Stimulated activated CD4-positive, alpha-beta T cell treated with anti-CD3 and anti-CD28 coated beads, Interleukin-12 subunit alpha, Interleukin-12 subunit beta, amount 100 ng/mL, for 4 hours (primary cell): ENCODE results near the gene RGS10.
"Not testable (repeated sequence)": the region's sequence is repeated elsewhere in the genome, so short reads cannot be mapped to it uniquely, and the experiment has no call there.

Source experiments
- DNase-seq: peaks from one replicate; pipeline ENCODE4 v3.0.0-alpha.2; 2020

RGS10 gene

DNA sequence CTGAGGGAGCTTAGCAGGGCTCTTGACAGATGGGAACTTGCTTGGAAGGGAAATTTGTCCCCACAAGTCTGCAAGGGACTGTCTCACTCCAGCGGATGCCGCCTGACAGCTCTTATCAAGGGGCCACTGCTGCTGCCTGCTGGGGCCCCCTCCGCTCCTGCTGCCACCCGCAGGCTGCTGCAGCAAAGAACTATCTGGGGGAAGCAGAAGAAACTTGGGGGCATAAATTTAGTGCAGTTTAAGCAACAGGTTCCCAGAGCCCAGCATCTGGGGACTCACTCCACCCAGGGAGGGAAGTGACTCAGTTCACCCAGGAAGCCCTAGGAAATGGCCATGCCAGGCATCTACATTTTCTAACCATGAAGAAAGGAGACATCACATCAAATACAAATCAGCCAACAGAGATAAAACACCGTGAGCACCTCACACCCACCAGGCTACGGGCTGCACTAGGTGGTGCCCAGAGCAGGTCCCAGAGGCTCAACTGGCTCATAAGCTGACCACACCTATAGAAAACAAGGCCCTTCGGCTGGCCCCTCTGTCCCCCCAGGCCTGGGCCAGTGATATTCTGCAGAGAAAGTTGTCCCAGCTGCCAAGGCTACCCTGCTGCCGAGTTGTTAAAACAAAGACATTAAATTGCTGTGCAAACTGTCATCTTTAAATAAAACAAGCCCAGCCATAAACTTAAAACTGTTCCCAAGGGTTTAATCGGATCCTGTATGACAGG, 3.7 kb downstream of the RGS10 start:
- DNase-seq: no peak

DNA sequence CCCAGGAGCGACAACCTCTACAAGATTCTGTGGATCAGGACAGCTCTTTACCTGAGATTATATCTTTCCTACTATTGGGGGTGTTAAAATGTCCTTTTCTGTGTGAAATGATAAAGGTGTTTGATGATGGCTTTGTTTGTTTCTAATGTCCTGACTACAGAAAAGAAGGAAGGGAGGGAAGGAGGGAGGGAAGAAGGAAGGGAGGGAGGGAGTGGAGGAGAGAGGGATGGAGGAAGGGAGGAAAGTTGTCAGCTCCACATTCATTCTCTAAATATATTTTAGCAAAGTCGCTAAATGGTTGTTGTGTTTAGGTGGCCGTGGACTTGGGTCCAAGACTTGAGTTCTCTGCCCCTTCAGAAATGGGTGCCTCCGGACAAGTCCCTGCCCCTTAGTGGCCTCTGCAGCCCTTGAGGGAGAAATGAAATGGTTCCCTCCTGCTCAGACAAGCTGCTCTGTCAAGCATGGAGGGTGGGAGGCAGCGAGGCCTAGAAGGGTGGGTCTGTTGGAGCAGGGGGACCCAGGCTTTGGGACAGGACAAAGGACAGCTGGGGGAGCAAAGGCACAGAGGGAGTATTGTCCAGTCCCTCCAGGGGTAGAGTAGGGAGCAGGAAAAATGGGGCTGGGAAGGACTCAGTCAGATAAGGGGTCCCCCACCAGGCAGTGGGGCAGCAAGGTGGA, 4.4 kb downstream of the RGS10 start:
- DNase-seq: no peak

DNA sequence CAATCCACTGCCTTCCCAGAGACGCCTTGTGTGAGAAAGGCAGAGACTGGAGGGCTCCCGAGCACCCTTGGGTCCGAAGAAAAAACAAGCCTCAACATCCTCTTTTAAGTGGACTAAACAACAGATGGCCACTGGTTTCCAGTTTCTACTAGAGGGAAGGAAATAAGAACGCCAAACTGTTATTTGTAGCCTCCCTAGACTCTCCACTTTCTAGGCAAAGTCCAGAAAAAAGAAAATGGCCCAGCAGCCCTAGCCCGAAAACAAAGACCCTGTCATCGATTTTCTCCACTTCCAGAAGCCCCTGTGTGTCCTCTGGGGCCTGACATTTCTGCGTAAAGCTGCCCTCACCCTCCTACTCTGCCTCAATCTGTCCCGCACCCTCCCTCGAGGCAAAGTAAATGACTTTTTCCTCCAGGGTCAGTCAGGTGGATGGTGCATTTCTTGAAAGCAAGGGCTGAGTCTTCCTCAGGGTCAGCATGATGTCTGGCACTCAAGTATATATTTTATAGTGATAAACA, 6.0 kb downstream of the RGS10 start:
- no peak for DNase-seq

DNA sequence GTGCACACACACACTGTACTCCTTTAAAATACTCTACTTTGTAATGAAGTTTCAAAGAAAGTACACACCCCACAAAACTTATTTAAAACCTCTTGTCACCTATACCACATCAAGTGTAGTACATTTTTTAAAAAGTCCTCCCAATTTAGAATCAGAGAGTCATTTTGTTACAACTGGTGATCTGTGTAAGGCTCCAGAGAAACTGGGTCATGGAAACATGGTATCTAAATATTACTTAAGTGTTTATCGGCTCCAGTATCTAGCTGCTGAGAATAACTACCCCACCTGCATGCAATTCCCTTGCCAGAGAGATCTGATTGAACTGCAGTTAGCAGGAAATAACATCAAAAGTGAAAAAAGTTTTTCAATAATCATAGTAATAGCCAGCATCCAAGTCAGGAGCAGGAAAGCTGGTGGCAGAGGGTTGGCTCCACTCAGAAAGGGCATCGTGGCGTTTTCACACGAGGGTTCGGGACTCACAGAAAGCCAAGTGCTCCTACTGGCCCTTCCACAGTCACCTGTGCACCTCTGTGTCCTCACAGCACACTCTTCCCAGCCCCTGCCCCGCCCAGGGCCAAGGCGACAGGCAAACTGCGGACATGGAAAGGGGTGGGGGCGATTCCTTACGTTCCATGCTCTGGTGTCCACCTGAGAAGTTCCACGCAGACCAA, 6.5 kb downstream of the RGS10 start:
- DNase-seq: no peak

DNA sequence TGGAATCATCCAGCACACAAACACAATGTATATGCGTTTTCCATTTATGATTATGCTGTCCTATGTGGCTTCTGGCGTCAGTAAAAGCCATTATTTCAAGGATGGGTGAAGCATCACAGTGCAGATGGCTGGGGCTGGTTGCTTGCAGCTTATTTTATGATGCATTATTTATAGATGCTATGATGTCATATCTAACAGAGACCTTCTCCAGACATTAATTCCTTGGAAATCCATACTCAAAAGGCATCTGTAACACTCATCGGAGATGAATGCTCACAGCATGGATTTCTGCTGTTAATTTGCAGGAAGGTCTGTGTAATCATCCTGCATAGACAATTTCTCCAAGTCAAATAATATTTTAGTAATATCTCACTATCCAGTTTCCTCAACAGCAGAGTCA, 7.2 kb downstream of the RGS10 start:
- DNase-seq: no peak

DNA sequence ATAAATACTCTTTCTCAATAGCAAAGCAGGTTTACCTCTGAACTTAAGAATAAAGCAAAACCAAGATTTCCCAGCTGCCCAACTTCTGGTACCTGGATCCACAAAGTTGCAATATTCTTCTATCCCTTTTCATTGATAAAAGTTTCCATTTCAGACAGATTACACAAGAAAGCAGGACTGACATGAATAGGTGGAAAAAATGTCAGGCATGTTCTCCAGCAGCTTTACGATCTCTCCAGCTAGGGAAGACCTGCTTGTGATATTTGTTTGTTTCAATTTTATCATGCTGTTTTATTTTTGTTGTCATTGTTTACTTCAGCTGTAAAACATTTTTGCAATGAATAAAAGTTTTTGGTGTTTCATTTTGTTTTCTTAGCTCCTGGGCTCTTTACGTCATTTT, 9.0 kb downstream of the RGS10 start:
- no peak for DNase-seq

DNA sequence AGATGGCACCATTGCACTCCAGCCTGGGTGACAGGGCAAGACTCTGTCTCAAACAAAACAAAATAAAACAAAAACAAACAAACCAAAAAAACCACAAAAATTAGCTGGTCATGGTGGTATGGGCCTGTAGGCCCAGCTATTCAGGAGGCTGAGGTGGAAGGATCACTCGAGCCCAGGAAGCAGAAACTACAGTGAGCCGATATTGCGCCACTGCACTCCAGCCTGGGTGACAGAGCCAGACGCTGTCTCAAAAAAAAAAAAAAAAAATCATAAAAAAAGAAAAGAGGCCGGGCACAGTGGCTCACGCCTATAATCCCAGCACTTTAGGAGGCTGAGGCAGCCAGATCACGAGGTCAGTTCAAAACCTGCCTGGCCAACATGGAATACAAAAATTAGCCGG, 9.7 kb downstream of the RGS10 start:
- DNase-seq: not testable (repeated sequence)

DNA sequence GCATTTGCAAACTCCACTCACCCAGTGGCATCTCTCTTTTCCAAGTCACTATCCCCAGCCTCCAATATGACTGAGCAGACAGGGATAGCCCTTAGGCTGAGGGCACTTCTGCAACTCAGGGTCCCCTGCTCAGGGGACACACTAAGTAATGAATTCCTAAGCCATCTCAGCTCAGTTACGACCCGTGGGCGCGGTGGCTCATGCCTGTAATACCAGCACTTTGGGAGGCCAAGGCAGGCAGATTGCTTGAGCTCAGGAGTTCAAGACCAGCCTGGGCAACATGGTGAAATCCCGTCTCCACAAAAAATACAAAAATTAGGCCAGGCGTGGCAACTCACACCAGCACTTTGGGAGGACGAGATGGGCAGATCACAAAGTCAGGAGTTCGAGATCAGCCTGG, 10.3 kb downstream of the RGS10 start:
- DNase-seq: not testable (repeated sequence)

DNA sequence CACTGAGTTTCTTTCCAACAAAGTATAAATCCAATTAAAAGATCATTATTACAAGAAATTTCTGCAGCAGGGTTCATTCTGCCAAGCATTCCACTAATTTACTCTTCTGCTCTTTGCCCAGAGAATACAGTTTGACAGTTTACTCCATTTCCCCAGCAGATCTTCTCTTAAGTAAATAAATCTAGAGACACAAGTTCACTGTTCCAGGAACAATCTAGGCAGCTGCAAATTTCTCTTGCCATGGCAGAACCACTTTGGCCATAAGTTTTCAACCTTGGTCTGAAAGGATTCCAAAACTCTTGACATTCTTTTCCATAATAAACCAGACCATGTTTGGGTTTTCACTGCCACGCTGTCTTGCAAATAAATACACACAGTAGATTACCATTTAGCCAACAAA, 11.5 kb downstream of the RGS10 start:
- no peak for DNase-seq

DNA sequence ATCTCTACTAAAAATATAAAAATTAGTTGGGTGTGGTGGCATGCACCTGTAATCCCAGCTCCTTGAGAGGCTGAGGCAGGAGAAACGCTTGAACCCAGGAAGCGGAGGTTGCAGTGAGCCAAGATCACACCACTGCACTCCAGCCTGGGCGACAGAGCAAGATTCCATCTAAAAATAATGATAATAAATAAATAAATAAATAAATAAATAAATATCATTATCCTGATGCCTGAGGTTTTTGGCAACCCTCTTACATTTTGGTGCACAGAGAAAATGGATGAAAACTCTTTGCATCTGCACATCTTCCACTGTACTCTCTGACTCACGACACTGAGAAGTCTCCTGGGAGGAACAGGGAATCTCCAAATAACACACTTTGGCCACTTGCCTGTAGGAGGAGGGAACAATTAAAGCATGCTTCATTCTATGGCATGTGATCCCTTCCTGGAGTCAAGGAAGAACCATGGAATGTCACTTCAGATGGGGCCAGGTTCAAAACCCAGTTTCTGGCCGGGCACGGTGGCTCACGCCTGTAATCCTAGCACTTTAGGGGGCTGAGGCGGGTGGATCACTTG, 13.8 kb downstream of the RGS10 start:
- not testable (repeated sequence) for DNase-seq

DNA sequence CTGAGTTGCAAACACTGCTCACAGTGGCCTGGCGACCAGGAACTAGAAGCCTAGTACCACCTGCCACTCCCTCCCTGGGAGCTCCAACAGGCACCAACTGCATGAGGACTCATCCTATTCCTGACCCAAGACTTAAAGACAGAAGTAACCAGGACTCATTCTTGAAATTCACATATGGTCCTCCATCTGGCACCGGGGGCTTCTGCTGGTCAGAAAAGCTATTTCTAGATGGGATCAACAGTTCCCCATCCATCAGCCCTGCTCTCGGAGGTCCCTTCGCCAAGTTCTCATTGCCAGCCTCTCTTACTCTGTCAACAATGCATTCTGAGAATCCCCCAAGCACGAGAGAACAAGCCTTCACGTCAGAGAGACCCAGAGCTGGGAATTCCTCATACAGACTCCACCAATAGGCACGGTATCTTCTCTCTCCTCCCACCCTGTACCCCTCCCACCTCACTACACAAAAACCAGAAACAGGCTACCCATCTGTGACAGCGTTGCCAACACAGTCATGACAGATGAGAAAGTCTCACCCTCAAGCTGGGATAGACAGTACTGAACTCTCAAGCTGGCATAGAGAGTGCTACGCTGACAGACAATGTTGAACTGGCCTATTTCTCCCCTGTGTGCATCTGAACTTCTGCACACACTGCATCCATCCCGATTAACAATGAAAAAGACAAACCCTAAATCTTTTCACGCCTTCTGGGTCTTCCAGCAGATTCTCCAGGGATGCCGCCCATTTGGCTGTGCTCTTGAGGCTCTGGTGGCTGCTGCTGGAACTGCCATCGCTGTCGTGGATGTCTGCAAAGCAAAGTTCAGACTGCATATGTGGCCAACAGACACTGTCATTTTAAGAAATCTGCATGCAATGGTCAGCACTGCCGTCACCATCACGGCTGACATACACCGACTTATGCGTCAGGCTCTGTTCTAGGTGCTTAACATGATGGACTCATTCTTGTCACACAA, 15.6 kb downstream of the RGS10 start:
- no peak for DNase-seq

DNA sequence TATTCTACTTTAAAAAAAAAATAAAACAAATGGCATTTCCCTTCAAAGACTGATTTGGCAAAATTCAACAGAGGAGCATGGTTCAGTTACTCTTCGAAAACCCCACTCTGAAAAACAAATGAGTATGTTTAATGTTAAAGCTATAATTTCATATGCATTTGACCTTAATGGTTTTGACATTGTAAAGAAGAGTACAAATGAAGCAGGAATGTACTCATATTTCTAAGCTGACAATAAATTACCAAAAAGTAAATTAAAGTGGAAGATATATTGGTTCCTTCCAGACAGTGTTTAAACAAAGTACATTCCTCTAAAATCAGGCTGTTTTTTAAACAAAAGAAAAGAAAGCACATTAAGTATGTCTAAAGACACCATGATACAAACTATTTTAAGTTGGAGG, 16.4 kb downstream of the RGS10 start:
- no peak for DNase-seq

DNA sequence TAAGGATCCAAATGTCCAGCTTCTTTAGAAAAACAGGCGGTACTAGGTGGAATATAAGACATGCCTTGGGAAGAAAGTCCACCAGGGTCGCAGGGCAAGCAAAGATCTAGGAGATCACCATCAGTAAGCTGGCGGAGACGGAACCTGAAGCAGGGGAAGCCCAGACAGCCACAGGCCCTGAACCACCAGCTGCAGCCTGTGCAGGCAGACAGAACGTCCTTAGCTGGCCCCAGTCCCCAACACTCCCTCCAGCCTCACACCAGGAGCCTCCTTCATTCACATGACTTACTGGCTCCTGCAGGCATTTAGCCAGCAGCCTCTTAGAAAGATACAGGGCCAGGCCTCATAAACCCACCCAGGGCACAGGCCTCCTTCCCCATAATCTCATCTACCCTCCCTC, 17.4 kb downstream of the RGS10 start:
- DNase-seq: no peak

DNA sequence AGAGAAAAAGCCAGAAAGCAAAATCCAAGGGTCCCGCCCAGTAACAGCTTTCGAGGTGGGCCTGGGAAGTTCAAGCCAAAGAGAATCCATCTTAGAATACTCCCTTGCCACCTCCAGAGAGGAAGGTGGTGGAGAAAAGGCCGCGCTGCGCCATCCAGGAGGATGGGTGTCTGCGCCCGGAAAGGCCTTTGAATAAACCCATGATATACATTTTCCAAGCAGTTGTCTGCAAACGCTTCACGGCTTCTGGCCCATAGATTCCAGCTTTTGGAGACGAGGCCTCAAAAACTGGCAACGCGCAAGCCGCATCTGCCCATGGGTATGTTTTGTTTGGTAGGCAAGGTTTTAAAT, 17.8 kb downstream of the RGS10 start:
- DNase-seq: no peak

DNA sequence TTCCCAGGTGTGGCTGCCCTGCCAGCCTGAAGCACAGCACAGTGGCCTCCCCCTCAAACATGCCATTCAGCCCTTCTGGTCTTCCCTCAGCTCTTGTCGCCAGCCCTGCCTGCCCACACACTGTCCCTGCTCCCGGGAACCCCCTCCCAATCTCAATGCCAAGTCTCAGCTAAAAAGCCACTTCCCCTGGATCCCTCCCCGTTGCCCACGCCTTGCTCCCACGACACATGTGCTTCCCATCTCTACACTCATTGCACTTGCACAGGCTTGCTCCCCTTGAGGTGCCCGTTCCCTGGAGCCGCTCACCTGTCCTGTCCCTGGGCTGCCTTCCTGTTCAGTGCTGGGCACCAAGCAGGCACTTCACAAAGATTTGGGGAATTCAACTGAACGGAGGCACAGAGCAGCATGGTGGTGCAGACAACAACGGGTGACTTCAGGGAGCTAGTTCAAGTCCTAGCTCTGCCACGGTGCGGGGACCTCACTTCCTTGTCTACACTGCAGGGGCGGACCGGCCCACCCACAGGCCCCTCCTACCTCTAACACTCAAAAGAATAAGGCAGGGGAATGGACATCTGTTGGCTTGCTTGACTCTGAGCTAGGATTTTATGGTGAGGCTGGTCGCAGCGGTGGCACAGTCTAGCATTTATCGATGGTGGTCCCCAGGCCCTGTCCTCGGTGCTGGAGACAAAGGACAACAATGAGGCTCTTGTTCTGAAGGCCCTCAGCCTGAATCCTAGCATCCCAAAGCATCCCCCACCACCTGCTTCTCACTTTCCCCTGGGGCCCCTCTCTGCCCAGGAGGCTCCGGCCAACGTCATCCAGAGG, 18.4 kb downstream of the RGS10 start:
- no peak for DNase-seq

DNA sequence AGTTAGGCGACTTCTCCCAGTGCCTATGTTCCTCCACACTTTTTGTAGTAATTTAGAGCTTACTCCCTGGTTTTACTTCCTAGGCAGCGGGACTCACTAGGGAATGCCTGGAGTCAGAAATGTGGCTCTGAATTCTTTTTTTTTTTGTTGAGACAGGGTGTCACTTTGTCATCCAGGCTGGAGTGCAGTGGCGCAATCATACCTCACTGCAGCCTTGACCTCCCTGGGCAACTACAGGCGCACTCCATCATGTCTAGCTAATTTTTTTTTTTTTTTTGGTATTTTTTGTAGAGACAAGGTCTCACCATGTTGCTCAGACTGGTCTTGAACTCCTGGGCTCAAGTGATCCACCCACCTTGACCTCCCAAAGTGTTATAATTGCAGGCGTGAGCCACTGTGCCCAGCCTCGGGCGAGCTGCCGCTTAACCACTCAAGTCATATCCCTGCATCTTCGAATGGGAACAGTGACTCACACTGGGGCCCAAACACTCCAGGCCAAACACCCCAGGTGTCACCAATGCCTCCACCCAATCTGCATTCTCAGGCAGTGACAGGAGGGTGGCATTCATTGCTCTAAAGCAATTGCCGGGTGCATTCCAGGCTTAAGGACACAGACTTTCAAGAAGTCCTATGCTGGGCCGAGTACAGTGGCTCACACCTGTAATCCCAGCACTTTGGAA, 19.6 kb downstream of the RGS10 start:
- DNase-seq: no peak

DNA sequence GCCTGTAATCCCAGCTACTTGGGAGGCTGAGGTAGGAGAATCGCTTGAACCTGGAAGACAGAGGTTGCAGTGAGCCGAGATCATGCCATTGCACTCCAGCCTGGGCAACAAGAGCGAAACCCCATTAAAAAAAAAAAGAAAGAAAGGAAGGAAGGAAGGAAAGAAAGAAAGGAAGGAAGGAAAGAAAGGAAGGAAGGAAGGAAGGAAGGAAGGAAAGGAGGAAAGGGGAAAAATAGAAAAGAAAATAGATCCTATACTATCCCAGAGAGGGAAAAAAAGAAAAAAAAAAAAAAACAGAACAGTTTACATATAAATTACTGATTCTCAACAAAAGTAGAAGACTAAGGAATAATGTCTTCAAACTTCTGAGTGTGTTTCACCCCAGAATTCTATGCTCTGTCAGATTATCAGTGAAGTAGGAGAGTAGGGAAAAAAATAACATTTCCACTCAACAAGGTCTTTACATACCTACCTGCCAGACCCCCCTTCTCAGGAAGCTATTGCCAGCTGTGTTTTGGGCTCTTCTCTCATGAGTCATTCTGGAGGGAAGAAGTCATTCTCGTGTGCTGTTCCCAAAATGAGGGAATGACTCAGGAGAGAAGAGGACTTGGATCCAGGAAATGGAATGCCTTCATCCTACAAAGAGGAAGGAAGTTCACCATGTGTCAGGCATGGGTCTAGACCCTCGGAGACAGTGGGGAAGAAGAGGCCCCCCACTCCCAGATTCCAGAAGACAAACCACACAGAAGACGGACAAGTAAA, 20.9 kb downstream of the RGS10 start:
- DNase-seq: no peak

DNA sequence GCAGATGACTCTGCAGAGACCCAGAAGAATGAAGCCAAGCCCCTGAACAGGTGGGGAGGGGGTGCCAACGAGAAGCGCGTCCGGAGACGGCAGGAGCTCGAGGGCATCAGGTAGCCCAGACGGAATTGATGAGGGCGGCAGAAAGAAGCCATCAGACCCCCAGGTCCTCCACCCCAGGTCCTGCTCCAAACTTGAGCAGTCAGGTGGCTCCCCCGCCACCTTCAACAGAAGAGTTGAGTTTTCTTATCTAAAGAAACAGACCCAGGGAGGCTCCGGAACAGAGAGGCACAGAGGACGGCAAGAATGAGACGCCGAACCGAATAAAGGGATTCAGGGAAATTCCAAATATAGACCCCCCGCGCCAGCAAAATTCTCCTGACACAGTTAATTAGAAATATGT, 22.2 kb downstream of the RGS10 start:
- DNase-seq: no peak

DNA sequence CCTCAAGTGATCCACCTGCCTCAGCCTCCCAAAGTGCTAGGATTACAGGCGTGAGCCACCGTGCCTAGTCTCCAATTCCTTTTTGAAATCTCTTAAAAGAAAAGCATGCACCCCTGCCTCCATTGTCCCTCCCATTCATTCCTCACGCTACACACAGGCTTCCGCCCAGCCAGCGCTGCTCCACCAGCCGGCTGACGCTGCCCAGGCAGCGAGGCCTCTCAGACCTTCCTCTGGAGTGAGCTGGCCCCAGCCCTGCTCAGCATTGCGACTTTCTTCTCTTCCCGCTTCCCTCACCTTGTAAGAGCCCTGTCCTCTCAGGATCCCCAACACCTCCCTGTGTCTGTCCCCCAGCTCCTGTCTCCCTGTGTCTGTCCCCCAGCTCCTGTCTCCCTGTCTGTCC, 23.6 kb downstream of the RGS10 start:
- no peak for DNase-seq

DNA sequence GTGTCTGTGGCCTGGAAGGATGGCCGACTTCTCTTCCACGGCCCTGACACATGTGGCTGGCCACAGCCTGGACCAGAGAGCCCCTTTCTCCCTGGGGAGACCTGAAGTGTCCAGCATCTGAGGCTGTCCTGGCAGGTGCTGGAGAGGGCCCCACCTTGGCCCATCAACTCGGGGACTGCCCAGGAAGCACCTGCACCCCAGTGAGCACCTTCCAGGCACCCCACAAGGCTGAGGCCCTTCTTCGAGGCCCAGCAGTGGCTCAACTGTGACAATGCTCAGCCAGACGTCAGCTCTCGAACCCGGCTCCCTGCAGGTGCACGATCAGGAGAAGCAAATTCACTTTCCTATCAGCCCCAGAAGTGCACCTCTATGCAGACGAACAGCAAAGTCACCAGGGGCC, 24.3 kb downstream of the RGS10 start:
- DNase-seq: no peak
